K562 (cell line): ENCODE measurements around the gene FAM24A. TPM values are rescaled to one million over a fixed set of nuclear protein-coding genes. Genes with fewer than 3 reads are reported as not detected.

Experiments used
- BRF2 ChIP-seq: IDR thresholded peaks from 3 replicates; pipeline ENCODE4 v1.6.1; 2011; ENCODE audit warnings: borderline replicate concordance, mild to moderate bottlenecking; ENCODE audit not compliant: insufficient read length, insufficient read depth
- MEIS2 ChIP-seq: fragments of 450-650 bp; IDR thresholded peaks from 2 replicates; pipeline ENCODE4 v1.6.1; 2014; ENCODE audit warnings: mild to moderate bottlenecking; ENCODE audit not compliant: partially characterized antibody
- XRCC3 ChIP-seq: fragments of 450-650 bp; IDR thresholded peaks from 2 replicates; pipeline ENCODE4 v1.6.1; 2017; ENCODE audit warnings: mild to moderate bottlenecking, moderate library complexity
- ZNF57 ChIP-seq: fragments of 450-650 bp; formaldehyde crosslinking; IDR thresholded peaks from 2 replicates; pipeline ENCODE4 v1.4.0; 2020; ENCODE audit warnings: mild to moderate bottlenecking, moderate library complexity
- polyA plus RNA-seq, 8 experiments: library from polyadenylated mRNA; depleted of rRNA in 4 of 8; stranded (reverse) in 5 of 8; unstranded in 3 of 8; fragments of >200 nt; fragmentation: Nextera tagmentation in 2 of 8; fragmentation: Illumina TruSeq in 1 of 8; extraction: Ambion mirVana in 2 of 8; extraction: Trizol in 1 of 8; gene quantifications; 2 replicates each; pipeline versions ENCODE4 v1.2.1 to v1.2.3, GENCODE V29; 2011 to 2014; ENCODE audit warnings: inconsistent platforms in 1 of 8, missing spikeins in 1 of 8
- total RNA-seq, 7 experiments: library from RNA; depleted of rRNA in 6 of 7; stranded (reverse); fragments of >200 nt in 6 of 7; fragmentation: Illumina TruSeq in 2 of 7; extraction: Trizol in 2 of 7; gene quantifications; 2 replicates each; pipeline versions ENCODE4 v1.2.1 to v1.2.3, GENCODE V29; 2011 to 2021; ENCODE audit warnings: low replicate concordance in 1 of 7
- TF ChIP-seq, protein P1 (sequence below), 2 experiments: fragments of 450-650 bp; formaldehyde crosslinking in 1 of 2; IDR thresholded peaks; 2 replicates each; pipeline versions ENCODE4 v1.4.0 to v1.6.1; 2014 to 2020; ENCODE audit warnings: mild to moderate bottlenecking in 2 of 2, borderline replicate concordance in 1 of 2, low read depth in 1 of 2

Gene FAM24A
- total and polyA plus RNA-seq, 9 of the 15 experiments (the other 6 are each of a cell fraction or from before 2014, with no cell fraction given), result not detected

DNA sequence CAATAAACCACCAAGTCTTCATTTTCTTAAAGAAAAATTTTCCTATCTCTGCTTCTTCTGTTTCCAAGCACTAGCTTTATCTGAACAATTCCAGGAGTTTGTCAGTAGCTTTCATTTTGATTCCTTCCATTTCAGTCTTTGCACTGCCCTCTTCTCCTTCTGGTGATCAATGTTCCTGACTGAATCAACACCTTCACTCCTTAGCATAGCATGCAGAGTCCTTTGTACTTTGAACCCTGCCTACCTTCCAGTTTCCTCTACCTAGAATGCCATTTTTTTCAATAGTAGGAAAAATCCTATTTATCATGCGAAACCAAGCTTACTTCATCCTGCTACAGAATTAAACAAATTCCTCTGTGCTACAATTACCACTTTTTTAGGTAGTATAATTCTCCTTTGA is 45.5 kb downstream of the FAM24A start (continued):
- TF ChIP-seq, protein P1, sequence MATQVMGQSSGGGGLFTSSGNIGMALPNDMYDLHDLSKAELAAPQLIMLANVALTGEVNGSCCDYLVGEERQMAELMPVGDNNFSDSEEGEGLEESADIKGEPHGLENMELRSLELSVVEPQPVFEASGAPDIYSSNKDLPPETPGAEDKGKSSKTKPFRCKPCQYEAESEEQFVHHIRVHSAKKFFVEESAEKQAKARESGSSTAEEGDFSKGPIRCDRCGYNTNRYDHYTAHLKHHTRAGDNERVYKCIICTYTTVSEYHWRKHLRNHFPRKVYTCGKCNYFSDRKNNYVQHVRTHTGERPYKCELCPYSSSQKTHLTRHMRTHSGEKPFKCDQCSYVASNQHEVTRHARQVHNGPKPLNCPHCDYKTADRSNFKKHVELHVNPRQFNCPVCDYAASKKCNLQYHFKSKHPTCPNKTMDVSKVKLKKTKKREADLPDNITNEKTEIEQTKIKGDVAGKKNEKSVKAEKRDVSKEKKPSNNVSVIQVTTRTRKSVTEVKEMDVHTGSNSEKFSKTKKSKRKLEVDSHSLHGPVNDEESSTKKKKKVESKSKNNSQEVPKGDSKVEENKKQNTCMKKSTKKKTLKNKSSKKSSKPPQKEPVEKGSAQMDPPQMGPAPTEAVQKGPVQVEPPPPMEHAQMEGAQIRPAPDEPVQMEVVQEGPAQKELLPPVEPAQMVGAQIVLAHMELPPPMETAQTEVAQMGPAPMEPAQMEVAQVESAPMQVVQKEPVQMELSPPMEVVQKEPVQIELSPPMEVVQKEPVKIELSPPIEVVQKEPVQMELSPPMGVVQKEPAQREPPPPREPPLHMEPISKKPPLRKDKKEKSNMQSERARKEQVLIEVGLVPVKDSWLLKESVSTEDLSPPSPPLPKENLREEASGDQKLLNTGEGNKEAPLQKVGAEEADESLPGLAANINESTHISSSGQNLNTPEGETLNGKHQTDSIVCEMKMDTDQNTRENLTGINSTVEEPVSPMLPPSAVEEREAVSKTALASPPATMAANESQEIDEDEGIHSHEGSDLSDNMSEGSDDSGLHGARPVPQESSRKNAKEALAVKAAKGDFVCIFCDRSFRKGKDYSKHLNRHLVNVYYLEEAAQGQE (IDR thresholded peaks at IDR 0.05; ENCODE audit: borderline replicate concordance), result no peak
- TF ChIP-seq, protein P1 (CRISPR knock-in tag; IDR thresholded peaks at IDR 0.05; ENCODE audit: low read depth), result no peak
- TF ChIP-seq XRCC3 (no peak), MEIS2 (no peak), ZNF57 (CRISPR knock-in tag) (no peak), BRF2 (no peak)
